Measurements from ENCODE around the gene RAB36.
A peak's percentile ranks its signal among the peaks of the same experiment; 100 is the strongest.

RAB36 gene, protein sequence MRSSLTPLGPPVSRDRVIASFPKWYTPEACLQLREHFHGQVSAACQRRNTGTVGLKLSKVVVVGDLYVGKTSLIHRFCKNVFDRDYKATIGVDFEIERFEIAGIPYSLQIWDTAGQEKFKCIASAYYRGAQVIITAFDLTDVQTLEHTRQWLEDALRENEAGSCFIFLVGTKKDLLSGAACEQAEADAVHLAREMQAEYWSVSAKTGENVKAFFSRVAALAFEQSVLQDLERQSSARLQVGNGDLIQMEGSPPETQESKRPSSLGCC
- long read RNA-seq, donor 1, partial matches to known transcripts, result 0 of 1 reads
- long read RNA-seq, donor 1, other reads (novel, unspliced or antisense), result 0 of 1 reads
- long read RNA-seq, donor 2, partial matches to known transcripts, result 0 of 1 reads
- long read RNA-seq, donor 2, other reads (novel, unspliced or antisense), result 0 of 1 reads
- long read RNA-seq, donor 3, partial matches to known transcripts, result 0 of 1 reads
- long read RNA-seq, donor 3, other reads (novel, unspliced or antisense), result 0 of 1 reads
- long read RNA-seq, donor 4, partial matches to known transcripts, result 12 of 16 reads
- long read RNA-seq, donor 4, other reads (novel, unspliced or antisense), result 0 of 16 reads
- long read RNA-seq, donor 5, partial matches to known transcripts, result 0 of 3 reads
- long read RNA-seq, donor 5, other reads (novel, unspliced or antisense), result 0 of 3 reads
- long read RNA-seq, donor 6, partial matches to known transcripts, result 22 of 23 reads
- long read RNA-seq, donor 6, other reads (novel, unspliced or antisense), result 0 of 23 reads
- long read RNA-seq, donor 7, partial matches to known transcripts, result 0 of 4 reads
- long read RNA-seq, donor 7, other reads (novel, unspliced or antisense), result 0 of 4 reads
- long read RNA-seq, donor 8, transcript RAB36-201 (11 exons, 3,828 nt), result major isoform, 7 of 7 reads
- long read RNA-seq, donor 8, partial matches to known transcripts, result 0 of 7 reads
- long read RNA-seq, donor 8, other reads (novel, unspliced or antisense), result 0 of 7 reads

GRCh38 chr22:23144932-23145877 is at the start of gene RAB36:
TSS of gene RAB36 (plus strand) at chr22:23145477. CDS start at chr22:23146617, 1,140 bp downstream.
- peak; percentile 88 for DNase-seq

GRCh38 chr22:23095733-23096342 is 49.4 kb upstream of the RAB36 start:
- DNase-seq, result no peak

DNA sequence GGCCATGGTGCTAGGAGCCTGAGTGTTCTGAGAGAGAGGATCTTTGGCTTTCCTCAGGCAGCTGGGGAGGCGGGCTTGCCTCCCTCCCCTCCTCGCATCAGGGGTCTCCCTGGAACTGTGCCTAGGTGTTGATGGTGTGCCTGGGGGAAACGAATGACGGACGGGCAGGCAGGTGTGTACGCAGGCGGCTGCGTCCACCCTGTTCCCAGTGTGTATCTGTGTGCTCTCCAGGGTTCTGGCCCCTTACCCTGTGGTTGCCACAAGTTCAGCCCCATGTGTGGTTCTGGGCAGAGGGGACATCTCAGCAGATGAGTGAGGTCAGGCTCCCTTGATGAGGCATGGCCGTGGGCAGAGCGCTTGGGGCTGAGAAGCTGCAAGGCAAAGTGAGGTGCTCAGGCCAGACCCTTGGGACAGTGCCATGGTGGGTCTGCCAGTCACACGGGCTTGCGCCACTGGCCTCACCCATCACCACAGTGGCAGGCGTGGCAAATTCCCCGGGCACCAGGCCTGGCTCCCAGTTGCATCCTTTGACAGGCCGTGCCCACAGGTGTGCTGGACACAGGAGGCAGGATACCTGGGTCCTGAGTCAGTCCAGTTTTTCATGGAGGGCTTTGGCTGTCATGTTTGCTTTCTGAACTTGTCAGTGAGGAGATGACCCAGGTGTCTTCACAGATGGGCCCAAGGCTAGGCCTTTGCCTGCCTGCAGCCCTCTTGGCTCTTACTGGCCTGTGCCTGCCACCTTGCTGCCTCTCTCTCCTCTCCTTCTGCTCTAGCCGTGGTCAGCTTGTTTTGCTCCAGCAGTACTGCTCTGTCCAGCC is 47.7 kb upstream of the RAB36 start:
- no peak for DNase-seq

DNA sequence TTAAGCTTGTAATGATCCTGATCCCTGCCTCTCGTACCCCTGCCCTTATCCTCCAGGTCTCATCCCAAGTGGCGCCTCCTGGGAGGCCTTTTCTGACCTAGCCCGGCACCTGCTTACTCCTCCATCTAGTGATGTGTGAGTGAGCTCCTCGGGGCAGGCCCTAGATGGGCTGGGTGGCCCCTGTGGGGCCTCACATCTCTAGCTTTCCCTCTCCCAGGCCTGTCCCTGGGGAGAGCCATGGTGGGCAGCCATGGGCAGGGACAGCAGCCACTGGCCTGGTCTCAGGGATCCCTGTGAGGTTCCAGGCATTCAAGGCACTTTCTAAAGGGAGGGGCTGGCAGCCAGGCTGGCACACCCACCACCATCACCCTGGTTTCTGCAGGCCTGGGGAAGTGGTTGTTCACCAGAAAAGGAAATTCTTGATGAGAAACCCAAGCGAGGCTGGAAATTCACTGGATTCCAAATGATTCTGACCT is 47.0 kb upstream of the RAB36 start:
- DNase-seq, result no peak

GRCh38 chr22:23098718-23099530 is 46.4 kb upstream of the RAB36 start:
- no peak for DNase-seq

DNA sequence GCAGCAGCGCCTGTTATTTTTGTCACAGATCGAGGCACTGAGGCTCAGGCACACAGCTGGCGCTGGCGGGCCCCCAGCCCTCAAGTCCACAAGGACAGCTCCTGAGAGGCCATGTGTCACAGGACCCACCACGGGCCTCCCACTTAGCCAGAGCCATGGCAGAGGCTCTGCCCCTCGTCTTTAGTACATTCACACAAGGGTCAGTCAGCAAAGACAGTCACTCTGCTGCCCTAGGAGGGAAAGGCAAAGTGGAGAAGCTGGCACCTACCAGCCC is 45.8 kb upstream of the RAB36 start:
- DNase-seq, result no peak

GRCh38 chr22:23100124-23100801 is 45.0 kb upstream of the RAB36 start:
- DNase-seq, result no peak

GRCh38 chr22:23101524-23101923 is 43.8 kb upstream of the RAB36 start:
- no peak for DNase-seq

DNA sequence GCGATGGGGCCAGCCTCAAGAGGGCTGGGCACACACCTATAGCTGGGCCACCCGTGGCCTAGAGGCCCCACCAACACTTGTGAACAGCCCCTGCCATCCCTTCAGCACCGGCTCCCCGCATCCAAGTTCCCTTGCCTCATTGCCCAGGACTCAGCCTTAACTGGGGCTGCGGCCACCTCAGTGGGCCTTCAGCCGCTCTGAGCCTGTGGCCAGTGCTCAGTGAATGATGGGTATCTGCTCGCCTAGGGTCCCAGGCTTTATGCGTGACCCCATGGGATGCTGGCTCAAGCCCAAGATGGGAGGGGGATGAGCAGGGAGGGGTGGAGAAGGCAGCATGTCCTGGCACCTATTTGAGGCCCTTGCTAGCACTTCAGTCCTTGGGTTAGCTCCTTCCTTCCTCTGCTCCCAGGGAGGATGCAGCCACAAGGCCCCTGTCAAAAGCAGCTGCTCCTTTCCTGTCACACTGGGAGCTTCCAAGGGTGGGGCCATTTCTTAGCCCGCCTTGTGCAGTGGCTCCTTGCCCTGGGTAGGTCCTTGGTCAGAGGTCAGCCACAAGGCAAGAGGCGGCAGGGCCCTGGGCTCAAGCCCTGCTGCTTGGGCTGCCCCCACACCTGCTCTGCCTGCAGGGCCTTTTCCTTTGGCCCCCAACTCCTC is 43.1 kb upstream of the RAB36 start:
- DNase-seq, result no peak

DNA sequence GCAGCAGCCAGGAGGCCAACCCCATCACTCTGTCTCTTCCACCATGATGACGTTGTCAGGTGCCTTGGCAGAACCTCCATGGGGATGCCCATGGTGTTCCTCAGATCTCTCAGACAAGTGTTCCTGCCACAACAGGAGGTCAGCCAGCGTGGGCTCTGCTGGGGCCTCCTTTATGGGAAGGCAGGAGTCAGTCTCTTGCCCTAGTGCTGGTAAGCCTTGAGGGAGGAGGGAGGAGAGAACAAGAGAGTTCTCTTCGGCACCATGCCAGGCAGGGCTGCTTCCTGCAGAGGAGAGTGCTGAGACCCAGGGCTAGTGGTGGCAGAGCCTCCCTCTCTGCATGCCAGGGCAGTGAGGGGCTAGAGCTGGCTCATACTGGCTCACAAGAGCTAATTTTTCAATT is 42.5 kb upstream of the RAB36 start:
- DNase-seq, result no peak

GRCh38 chr22:23103199-23103954 is 41.9 kb upstream of the RAB36 start:
- no peak for DNase-seq

GRCh38 chr22:23104187-23104971 is 40.9 kb upstream of the RAB36 start:
- no peak for DNase-seq

- DNase-seq, result no peak
Measured at GRCh38 chr22:23105304-23105703, 40.0 kb upstream of the RAB36 start.

GRCh38 chr22:23105919-23106318 is 39.4 kb upstream of the RAB36 start:
- no peak for DNase-seq

GRCh38 chr22:23106344-23106743 is 38.9 kb upstream of the RAB36 start:
- DNase-seq, result no peak

DNA sequence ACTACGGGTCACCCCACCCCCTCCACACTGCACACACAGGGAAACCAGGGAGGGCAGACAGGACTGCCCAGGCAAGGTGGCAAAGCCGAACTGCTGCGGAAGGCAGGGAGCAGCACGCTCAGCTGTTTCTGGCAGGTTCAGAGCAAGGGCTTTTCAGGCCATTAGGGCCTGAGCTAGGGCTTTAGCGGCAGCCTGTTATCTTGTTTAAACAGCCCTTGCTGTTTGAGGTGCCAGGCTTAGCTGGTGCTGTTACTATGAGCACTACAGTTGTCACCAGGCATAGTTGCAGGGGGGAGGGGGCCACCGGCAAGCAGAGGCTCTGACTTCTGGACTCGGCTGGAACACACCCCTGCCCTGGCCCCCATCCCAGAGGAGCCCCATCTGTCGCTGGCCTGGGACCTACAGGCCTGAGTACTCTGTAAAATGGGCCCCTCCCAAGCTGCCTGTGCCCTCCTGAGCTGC is 38.3 kb upstream of the RAB36 start:
- DNase-seq, result no peak

All from right kidney (tissue), 9 donors.